GM18498 (cell line): ENCODE data around the gene PISD.

ENCODE experiments used
- ATAC-seq: cut with Tn5 transposase; IDR thresholded peaks from one replicate; pipeline ENCODE4 v1.9.1; 2021; ENCODE audit warnings: mild to moderate bottlenecking, moderate library complexity; ENCODE audit not compliant: unreplicated experiment

Gene PISD

GRCh38 chr22:31652911-31653684 is 8.9 kb downstream of the PISD start:
- ATAC-seq, result no peak

GRCh38 chr22:31652088-31652487 is 9.9 kb downstream of the PISD start:
- no peak for ATAC-seq

GRCh38 chr22:31651664-31652063 is 10.4 kb downstream of the PISD start:
- ATAC-seq, result no peak

- no peak for ATAC-seq
These were observed 11.6 kb downstream of the PISD start for GRCh38 chr22:31650391-31650790.

GRCh38 chr22:31647523-31648320 is 14.3 kb downstream of the PISD start:
- no peak for ATAC-seq

GRCh38 chr22:31647066-31647465 is 14.9 kb downstream of the PISD start:
- no peak for ATAC-seq

GRCh38 chr22:31646186-31647019 is 15.6 kb downstream of the PISD start:
- no peak for ATAC-seq

- no peak for ATAC-seq
These were observed 22.5 kb downstream of the PISD start for GRCh38 chr22:31639436-31640039.

- peak; percentile 44 for ATAC-seq
These were observed 24.0 kb downstream of the PISD start for GRCh38 chr22:31637891-31638618.

- ATAC-seq, result peak; percentile 70
These were observed 24.5 kb downstream of the PISD start for GRCh38 chr22:31637447-31637890.

- ATAC-seq, result no peak
These were observed 26.2 kb downstream of the PISD start for GRCh38 chr22:31635638-31636306.

- no peak for ATAC-seq
These were observed 30.6 kb downstream of the PISD start for GRCh38 chr22:31631436-31631835.

GRCh38 chr22:31630331-31631329 is 31.4 kb downstream of the PISD start:
- ATAC-seq, result peak; percentile 54

- ATAC-seq, result no peak
These were observed 32.3 kb downstream of the PISD start for GRCh38 chr22:31629741-31630184.

- no peak for ATAC-seq
These were observed 32.9 kb downstream of the PISD start for GRCh38 chr22:31628969-31629708.

- ATAC-seq, result no peak
These were observed 33.7 kb downstream of the PISD start for GRCh38 chr22:31628362-31628761.

- no peak for ATAC-seq
These were observed 34.7 kb downstream of the PISD start for GRCh38 chr22:31627223-31627731.
